HG03025 (cell line): ENCODE data around the gene SLC17A2.

Experiments used
- ATAC-seq: cut with Tn5 transposase; IDR thresholded peaks from one replicate; pipeline ENCODE4 v1.9.1; 2021; ENCODE audit warnings: mild to moderate bottlenecking, moderate library complexity; ENCODE audit not compliant: unreplicated experiment, low FRiP score

SLC17A2 gene

GRCh38 chr6:25889877-25890853 is 40.3 kb downstream of the SLC17A2 start:
- ATAC-seq = no peak

- no peak for ATAC-seq
These were observed 41.9 kb downstream of the SLC17A2 start for GRCh38 chr6:25888626-25889025.

GRCh38 chr6:25886066-25886465 is 44.4 kb downstream of the SLC17A2 start:
- ATAC-seq = no peak

- ATAC-seq = no peak
These were observed 46.5 kb downstream of the SLC17A2 start for GRCh38 chr6:25883991-25884390.

- ATAC-seq = no peak
These were observed 47.0 kb downstream of the SLC17A2 start for GRCh38 chr6:25883536-25883935.

GRCh38 chr6:25882051-25882496 is 48.4 kb downstream of the SLC17A2 start:
- ATAC-seq = no peak

- ATAC-seq = no peak
These were observed 49.9 kb downstream of the SLC17A2 start for GRCh38 chr6:25880601-25881000.

- ATAC-seq = no peak
These were observed 51.7 kb downstream of the SLC17A2 start for GRCh38 chr6:25878721-25879322.

GRCh38 chr6:25875926-25876602 is 54.4 kb downstream of the SLC17A2 start:
- no peak for ATAC-seq

- no peak for ATAC-seq
These were observed 55.0 kb downstream of the SLC17A2 start for GRCh38 chr6:25875563-25875905.

- ATAC-seq = no peak
These were observed 55.5 kb downstream of the SLC17A2 start for GRCh38 chr6:25874822-25875562.

GRCh38 chr6:25874118-25874517 is 56.4 kb downstream of the SLC17A2 start, which contains the start of gene SLC17A3:
TSS of gene SLC17A3 (minus strand) at chr6:25874243. CDS start at chr6:25868387, 5,856 bp downstream.
- ATAC-seq = no peak

GRCh38 chr6:25872814-25873213 is 57.7 kb downstream of the SLC17A2 start:
- no peak for ATAC-seq

- ATAC-seq = no peak
These were observed 60.7 kb downstream of the SLC17A2 start for GRCh38 chr6:25869840-25870239.

GRCh38 chr6:25868436-25869183 is 61.9 kb downstream of the SLC17A2 start:
- no peak for ATAC-seq

- ATAC-seq = no peak
These were observed 64.5 kb downstream of the SLC17A2 start for GRCh38 chr6:25866011-25866410.

GRCh38 chr6:25863360-25863759 is 67.1 kb downstream of the SLC17A2 start:
- ATAC-seq = no peak
